ENCODE measurements around the gene ALG9.

DNA sequence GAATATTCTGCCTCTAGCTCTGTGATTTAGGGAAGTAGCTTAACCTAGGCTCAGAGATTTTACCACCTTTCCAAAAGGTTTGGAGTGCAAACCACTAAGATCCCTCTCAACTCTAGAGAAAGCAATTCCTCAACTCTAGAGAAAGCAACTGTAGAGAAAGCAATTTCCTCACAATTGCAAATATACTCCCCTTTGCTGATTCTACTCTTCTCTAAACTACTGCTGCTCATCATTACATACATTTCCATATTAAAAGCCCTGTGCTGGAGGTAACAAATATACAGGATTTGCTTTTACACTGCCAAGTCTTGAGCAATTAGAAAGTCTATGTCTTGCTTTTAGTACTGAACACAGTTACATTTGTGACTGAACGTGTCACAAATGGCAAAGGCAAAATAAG, 48.2 kb downstream of the ALG9 start:
- TF ChIP-seq, protein P1, sequence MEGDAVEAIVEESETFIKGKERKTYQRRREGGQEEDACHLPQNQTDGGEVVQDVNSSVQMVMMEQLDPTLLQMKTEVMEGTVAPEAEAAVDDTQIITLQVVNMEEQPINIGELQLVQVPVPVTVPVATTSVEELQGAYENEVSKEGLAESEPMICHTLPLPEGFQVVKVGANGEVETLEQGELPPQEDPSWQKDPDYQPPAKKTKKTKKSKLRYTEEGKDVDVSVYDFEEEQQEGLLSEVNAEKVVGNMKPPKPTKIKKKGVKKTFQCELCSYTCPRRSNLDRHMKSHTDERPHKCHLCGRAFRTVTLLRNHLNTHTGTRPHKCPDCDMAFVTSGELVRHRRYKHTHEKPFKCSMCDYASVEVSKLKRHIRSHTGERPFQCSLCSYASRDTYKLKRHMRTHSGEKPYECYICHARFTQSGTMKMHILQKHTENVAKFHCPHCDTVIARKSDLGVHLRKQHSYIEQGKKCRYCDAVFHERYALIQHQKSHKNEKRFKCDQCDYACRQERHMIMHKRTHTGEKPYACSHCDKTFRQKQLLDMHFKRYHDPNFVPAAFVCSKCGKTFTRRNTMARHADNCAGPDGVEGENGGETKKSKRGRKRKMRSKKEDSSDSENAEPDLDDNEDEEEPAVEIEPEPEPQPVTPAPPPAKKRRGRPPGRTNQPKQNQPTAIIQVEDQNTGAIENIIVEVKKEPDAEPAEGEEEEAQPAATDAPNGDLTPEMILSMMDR (IDR thresholded peaks at IDR 0.05; ENCODE audit: poor library complexity, severe bottlenecking): no peak
- TF ChIP-seq SMC3 (conservative IDR thresholded peaks at IDR 0.05; ENCODE audit: poor library complexity) (no peak), RAD21 (conservative IDR thresholded peaks at IDR 0.05) (no peak), MXI1 (conservative IDR thresholded peaks at IDR 0.05; ENCODE audit: poor library complexity, severe bottlenecking) (no peak), POLR2AphosphoS5 (IDR thresholded peaks at IDR 0.05) (no peak), TAF1 (IDR thresholded peaks at IDR 0.05; ENCODE audit: low read depth) (no peak), EZH2 (IDR thresholded peaks at IDR 0.05; ENCODE audit: borderline replicate concordance, insufficient read depth, low read length, poor library complexity, severe bottlenecking) (no peak), EP300 (conservative IDR thresholded peaks at IDR 0.05; ENCODE audit: poor library complexity, severe bottlenecking) (no peak)

All from neural cell (in vitro differentiated cells).